ENCODE results near the gene DDX4.
"Not testable (repeated sequence)": the region's sequence is repeated elsewhere in the genome, so short reads cannot be mapped to it uniquely, and the experiment has no call there.

The DDX4 gene

GRCh38 chr5:55694152-55694830, 43.6 kb upstream of the DDX4 start:
- H3K9ac ChIP-seq = no peak overlapping the region
- H2AFZ ChIP-seq = no peak overlapping the region
- H3K27ac ChIP-seq = no peak overlapping the region
- H3K4me1 ChIP-seq = no peaks in the 10 kb centered on the region
- H3K79me2 ChIP-seq = no peaks in the 10 kb centered on the region
- H3K36me3 ChIP-seq (ENCODE audit: control insufficient read depth, insufficient read depth, low read length) = no peaks in the 10 kb centered on the region
- H3K4me2 ChIP-seq (ENCODE audit: low read length) = no peak overlapping the region
- TF ChIP-seq CTCF (IDR thresholded peaks at IDR 0.05) = peak; percentile 39
- H3K9me3 ChIP-seq (ENCODE audit: control insufficient read depth, low read length) = no peaks in the 10 kb centered on the region
- H3K27me3 ChIP-seq (ENCODE audit: control insufficient read depth, insufficient read depth, low read length) = no peaks in the 10 kb centered on the region
- no peak overlapping the region for H3K4me3 ChIP-seq (ENCODE audit: low read depth, low read length)

GRCh38 chr5:55696704-55697103, 41.2 kb upstream of the DDX4 start:
- not testable (repeated sequence) for H3K36me3 ChIP-seq (ENCODE audit: control insufficient read depth, insufficient read depth, low read length); H3K27ac ChIP-seq; H3K4me3 ChIP-seq (ENCODE audit: low read depth, low read length); H2AFZ ChIP-seq; H3K27me3 ChIP-seq (ENCODE audit: control insufficient read depth, insufficient read depth, low read length); H3K4me1 ChIP-seq; H3K9ac ChIP-seq; H3K79me2 ChIP-seq; H3K4me2 ChIP-seq (ENCODE audit: low read length); H3K9me3 ChIP-seq (ENCODE audit: control insufficient read depth, low read length)

GRCh38 chr5:55699041-55699688, 38.7 kb upstream of the DDX4 start:
- no peak overlapping the region for H3K4me2 ChIP-seq (ENCODE audit: low read length)
- H3K36me3 ChIP-seq (ENCODE audit: control insufficient read depth, insufficient read depth, low read length) = no peaks in the 10 kb centered on the region
- TF ChIP-seq CTCF (IDR thresholded peaks at IDR 0.05) = no peak
- H3K4me1 ChIP-seq = no peaks in the 10 kb centered on the region
- H3K9ac ChIP-seq = no peak overlapping the region
- no peaks in the 10 kb centered on the region for H3K79me2 ChIP-seq
- H3K27ac ChIP-seq = no peak overlapping the region
- no peak overlapping the region for H2AFZ ChIP-seq
- no peaks in the 10 kb centered on the region for H3K9me3 ChIP-seq (ENCODE audit: control insufficient read depth, low read length)
- no peak overlapping the region for H3K4me3 ChIP-seq (ENCODE audit: low read depth, low read length)
- H3K27me3 ChIP-seq (ENCODE audit: control insufficient read depth, insufficient read depth, low read length) = no peaks in the 10 kb centered on the region

GRCh38 chr5:55700745-55701144, 37.1 kb upstream of the DDX4 start:
- no peak overlapping the region for H2AFZ ChIP-seq
- TF ChIP-seq CTCF (IDR thresholded peaks at IDR 0.05) = no peak
- H3K4me1 ChIP-seq = no peaks in the 10 kb centered on the region
- H3K36me3 ChIP-seq (ENCODE audit: control insufficient read depth, insufficient read depth, low read length) = no peaks in the 10 kb centered on the region
- H3K79me2 ChIP-seq = no peaks in the 10 kb centered on the region
- no peak overlapping the region for H3K4me3 ChIP-seq (ENCODE audit: low read depth, low read length)
- H3K4me2 ChIP-seq (ENCODE audit: low read length) = no peak overlapping the region
- H3K9me3 ChIP-seq (ENCODE audit: control insufficient read depth, low read length) = no peaks in the 10 kb centered on the region
- no peaks in the 10 kb centered on the region for H3K27me3 ChIP-seq (ENCODE audit: control insufficient read depth, insufficient read depth, low read length)
- no peak overlapping the region for H3K9ac ChIP-seq
- no peak overlapping the region for H3K27ac ChIP-seq

DNA sequence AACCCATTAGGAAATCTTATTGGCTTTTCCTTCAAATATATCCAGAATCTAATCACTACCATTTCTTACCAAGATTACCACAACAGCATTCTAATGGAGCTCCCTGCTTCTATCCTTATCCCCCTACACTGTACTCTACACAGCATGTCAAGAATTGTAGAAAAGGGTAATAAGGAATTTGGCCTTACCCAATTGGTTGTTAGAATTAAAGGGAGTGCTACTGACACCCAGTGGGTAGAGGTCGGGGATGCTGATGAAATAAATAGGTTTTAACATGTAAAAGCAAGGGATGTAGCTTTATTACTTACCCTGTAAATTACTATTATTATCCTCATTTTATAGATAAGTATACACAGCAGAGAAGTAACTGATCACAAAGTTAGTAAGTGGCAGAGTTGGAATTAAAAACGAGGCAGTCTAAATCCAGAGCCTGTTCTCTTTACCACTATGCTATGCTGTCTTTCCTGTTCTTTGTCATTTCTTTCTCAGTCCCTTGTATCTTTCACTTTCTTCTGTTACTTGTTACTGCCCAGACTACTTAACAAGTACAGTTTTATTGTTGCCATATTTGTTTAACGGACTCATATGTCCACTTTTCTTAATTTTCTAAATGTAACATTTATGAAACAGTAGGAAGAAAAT, 36.3 kb upstream of the DDX4 start:
- Histone ChIP-seq H3K4me2 (ENCODE audit: low read length) (no peak overlapping the region), H3K4me3 (ENCODE audit: low read depth, low read length) (no peak overlapping the region), H3K9ac (no peak overlapping the region), H3K36me3 (ENCODE audit: control insufficient read depth, insufficient read depth, low read length) (no peaks in the 10 kb centered on the region), H3K27ac (no peak overlapping the region), H3K79me2 (no peaks in the 10 kb centered on the region), H2AFZ (no peak overlapping the region), H3K4me1 (no peaks in the 10 kb centered on the region), H3K9me3 (ENCODE audit: control insufficient read depth, low read length) (no peaks in the 10 kb centered on the region), H3K27me3 (ENCODE audit: control insufficient read depth, insufficient read depth, low read length) (no peaks in the 10 kb centered on the region)
- TF ChIP-seq CTCF (IDR thresholded peaks at IDR 0.05) = no peak
